HL-60/S4 treated with retinoic acid at 250 ng/mL for 4 days and 3 days (cell line): Measurements from ENCODE around the gene HAP1.
"Not testable (repeated sequence)": the region's sequence is repeated elsewhere in the genome, so short reads cannot be mapped to it uniquely, and the experiment has no call there.

ENCODE experiments used
- in situ Hi-C: fragments of 300-500 bp; cut with MboI; formaldehyde crosslinking; loops from 2 replicates; pipeline ENCODE4 v1.7.0; 2022; ENCODE audit warnings: low sequenced_read_pairs

The HAP1 gene

DNA sequence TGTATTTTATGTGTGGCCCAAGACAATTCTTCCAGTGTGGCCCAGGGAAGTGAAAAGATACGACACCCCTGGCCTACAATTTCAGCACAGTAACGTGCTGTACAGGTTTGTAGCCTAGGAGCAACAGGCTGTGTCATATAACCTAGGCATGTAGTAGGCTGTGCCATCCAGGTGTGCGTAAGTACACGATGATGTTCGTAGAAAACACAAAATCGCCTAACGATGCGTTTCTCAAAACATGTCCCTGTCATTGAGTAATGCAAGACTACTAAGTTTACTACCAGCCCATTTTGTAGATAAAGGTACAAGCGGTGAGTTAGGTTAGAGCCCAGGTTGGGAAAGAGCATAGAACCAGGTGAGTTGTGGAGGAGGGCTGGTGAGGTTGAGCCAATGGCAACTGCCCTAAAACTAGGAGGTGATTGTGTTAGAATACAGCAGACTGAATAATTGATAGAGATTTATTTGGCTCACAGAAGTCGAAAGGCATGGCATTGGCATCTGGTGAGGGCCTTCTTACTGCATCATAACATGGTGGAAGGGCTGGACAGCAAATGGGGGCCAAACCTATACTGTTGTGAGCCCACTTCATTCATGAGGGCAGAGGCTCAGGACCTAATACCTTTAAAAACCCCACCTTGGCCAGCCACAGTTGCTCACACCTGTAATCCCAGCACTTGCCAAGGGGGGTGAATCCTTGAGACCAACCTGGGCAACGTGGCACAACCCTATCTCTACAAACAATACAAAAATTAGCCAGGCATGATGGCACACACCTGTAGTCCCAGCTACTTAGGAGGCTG lies 41.5 kb downstream of the HAP1 start:
- in situ Hi-C loops, result no loop called here

DNA sequence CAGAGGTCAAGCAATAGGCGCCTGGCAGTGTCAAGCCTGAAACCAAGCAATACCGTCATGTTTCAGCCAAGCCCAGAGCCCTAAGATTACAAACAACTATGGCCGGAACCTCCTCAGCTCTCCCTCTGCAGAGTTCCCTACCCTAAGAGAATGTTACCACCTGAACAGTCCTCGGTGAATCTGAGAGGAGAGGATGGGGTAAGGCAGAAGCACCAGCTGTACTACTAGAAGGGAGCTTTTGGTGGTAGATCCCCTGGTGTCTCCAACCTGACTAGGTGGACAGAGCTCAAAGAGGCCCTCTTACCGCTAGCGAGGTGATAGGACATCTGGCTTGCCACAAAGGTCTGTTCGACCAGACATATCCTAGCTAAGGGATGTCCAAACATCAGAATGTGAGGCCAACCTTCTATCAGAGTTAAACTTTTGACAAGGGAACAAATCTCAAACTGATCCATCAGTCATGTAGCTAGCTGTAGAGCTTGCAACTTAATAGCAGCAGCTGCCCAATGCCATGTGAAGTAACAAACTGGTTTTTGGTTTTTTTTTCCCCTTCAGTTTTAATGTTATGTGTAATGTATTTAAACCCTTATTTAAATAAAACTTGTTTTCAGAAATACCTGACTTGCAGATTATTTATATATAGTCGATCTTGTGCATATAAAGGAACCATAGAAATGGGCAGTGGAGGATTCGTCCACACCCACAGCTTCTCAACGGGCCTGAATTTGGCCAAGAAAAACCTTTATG lies 43.2 kb downstream of the HAP1 start:
- in situ Hi-C loops, result no loop called here

DNA sequence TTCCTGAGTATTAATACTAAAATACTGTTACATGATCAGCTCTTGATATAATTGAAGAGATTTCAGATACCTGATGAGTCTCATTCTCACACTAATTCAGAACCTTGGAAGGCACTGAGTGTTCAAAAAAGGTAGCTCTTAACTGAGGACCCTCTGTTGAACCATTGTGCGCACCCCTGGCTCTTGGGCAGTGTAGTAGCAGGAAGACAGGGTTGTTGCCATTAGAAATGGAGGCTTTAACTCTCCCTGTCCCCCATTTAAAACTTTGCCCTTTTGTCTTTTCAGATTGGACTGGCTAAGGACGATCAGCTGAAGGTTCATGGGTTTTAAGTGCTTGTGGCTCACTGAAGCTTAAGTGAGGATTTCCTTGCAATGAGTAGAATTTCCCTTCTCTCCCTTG lies 43.9 kb downstream of the HAP1 start:
- in situ Hi-C loops, result no loop called here

DNA sequence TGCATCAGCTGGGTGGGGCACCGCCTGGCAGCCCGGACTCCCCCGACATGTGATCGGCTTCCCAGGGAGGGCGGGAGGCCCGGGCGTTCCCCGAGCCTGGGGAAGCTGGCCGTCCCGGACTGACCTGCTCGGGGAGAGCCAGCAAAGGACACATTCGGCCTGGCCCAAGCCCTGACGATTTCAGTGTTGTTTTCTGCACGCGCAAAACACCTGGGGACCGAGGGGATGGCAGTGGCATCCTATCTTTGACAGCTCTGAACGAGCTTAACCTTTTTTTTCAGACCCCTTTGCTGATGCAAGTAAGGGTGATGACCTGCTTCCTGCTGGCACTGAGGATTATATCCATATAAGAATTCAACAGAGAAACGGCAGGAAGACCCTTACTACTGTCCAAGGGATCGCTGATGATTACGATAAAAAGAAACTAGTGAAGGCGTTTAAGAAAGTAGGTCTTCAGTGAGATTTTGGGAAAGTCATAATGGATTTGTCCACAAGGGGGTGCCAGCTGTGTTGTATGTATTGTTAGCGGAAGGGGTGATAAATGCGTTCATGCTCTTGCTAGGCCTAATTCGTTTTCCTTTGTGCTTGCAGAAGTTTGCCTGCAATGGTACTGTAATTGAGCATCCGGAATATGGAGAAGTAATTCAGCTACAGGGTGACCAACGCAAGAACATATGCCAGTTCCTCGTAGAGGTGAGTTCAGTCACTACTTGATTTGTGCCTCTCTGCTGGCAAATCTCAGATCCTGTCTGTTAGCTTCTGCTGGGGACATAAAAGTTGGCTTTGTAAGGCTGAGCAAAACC lies 44.7 kb downstream of the HAP1 start:
- in situ Hi-C loops, result no loop called here

DNA sequence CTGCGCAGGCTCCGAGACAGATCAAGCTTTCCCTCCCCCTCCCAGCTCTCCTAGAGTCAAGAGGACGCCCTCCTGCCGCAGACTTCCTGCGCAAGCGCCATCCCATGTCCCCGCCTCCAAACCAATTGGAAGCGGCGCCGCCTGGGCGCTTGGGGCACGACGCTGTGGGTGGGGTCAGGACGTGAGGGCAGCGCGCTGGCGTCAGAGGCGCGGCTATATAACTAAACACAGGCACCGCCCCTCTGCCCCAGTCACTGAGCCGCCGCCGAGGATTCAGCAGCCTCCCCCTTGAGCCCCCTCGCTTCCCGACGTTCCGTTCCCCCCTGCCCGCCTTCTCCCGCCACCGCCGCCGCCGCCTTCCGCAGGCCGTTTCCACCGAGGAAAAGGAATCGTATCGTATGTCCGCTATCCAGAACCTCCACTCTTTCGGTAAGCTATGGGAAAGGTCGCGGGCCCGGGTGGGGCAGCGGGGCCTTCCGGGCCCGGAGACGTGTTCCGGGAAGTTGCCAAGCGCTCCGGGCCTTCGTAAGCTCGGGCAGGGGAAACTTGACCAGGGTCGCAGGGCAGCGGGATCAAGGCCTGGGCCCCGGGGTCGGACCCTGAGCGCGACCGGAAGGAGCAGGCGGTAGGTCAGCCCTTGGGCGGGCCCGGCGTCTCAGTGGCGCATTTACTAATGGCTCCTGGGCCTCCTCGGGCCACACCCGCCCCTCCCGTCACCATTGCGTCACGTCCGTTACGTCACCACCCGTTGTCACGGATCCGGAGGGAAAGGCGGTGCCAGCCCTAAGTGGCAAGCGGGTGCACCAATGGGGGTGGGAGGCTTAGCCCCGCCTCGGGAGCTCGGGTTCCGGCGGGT lies 45.6 kb downstream of the HAP1 start, which contains the start of gene EIF1:
Gene EIF1 (plus strand): TSS at position 245 of the 856 bp plus-strand sequence. CDS start 154 bp downstream, at position 399.
- in situ Hi-C loops, result no loop called here

DNA sequence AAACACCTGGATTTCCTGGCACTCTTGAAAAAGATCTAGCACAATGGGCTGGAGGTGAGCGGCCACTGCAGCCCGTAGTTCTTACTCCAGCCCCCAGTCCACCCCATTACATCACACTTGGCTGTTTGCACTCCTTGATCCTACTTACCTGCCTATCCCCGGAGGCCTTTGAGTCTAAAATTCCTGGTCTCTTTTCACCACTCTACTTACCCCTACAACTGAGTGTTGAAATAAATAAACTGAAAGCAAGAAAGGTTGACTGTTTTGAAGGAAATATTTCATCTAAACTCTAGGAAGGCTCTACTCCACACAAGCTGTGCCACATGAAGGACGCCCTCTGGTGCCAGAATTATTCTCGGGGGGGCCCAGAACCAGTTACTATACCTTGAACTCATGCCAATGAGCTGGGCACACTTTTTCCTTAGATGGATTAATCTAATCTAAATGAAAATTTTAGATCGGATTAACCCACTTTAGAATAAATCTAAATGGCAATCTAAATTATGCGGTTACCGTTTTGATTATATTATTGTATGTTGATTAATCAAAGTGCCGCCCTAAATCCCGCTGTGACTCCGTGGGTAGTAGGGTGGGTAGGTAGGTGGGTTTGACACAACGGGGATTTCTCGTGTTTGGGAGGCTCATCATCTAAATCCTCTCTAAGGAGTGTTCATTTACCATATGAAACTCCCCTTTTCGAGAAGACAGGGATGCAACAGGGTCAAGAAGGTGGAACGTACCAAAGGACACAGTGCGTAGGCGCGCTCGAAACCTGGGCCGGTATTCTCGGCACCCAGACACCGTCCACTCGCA lies 46.4 kb downstream of the HAP1 start:
- in situ Hi-C loops, result no loop called here

DNA sequence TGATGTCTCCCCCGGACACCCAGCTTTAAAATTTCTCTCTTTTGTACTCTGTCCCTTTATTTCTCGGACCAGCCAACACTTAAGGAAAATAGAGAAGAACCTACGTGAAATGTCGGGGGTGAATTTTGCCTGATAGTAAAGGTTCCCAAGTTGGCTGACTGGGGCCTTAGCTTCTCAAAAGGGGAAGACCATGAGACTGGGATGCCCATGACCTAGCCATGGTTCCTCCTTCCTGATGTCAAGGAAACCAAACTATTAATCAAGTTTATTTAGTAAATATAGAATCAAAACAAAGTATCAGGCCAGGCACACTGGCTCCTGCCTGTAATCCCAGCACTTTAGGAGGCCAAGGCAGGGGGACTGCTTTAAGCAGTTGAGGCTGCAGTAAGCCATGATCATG lies 48.2 kb downstream of the HAP1 start:
- in situ Hi-C loops, result no loop called here

DNA sequence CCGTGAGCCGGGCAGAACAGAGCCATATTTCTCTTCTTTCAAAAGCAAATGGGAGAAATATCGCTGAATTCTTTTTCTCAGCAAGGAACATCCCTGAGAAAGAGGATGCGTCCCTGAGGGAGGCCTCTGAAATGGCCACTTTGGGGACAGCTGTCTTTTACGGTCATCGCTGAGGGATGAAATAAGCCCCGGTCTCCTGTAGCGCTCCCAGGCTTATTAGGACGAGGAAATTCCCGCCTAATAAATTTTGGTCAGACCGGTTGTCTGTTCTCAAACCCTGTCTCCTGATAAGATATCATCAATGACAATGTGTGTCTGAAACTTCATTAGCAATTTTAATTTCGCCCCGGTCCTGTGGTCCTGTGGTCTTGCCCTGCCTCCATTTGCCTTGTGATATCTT lies 48.7 kb downstream of the HAP1 start:
- in situ Hi-C loops, result not testable (repeated sequence)

DNA sequence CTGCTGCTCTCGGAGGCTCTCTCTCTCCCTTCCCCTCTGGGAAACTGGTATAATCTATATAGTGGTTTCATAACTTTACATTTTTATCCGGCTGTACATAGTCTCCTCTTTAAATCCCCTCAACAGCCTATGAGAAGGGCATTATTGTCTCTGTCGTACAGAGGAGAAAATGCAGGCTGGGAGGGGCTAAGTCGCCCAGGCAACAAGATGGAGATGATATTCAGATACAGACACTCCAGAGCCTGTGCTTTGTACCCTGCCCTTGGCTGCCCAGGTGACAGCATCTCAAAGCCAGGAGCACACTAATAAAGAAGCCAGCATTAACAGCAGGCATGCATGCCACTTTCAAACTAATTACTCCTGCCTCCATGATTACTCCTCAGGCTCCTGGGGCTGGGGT lies 50.4 kb downstream of the HAP1 start:
- in situ Hi-C loops, result no loop called here

DNA sequence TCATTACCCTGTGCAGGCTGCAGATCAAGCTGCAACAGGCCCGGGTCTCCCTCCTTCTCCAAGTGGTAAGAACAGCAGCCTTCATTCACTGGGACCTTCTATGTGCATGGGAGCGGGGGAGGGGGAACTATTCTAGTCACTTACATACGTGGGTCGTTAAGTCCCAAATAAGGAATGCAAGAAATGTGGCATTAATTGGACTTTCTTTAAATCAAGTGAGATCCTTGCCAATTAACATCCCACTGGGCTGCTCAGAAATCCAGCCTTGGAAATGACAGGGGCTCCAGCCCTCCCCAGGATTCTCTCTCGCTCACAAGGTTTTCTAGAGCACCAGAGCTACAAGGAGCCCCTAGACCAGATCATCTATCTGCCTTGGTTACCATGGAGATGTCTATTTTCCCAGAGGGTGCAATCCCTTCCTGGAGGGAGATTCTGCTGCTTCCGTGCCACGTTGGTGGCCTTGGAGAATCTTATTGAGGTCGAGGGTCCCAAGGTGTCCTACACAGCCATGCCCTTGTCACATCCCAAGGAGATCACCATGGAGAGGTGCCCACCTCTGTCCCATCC lies 50.9 kb downstream of the HAP1 start:
- in situ Hi-C loops, result no loop called here

DNA sequence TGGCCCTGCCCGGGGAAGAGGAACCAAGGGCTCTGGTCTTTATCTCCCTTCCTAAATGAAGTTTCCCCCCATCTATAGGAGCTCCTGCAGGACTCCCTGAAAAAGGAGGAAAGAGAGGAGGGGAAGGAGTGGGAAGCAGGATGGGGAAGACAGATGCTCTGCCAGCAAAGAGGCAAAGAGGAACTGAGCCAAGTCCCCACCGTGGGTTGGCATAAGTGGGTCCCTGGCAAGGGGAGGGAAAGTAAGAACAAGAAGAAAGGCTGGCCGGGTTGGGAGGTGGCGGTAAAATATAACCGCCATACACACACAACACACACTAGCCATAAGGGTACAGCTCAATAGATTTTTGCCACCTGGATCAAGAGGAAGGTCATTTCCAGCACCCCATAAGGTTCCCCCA lies 51.8 kb downstream of the HAP1 start:
- in situ Hi-C loops, result no loop called here

DNA sequence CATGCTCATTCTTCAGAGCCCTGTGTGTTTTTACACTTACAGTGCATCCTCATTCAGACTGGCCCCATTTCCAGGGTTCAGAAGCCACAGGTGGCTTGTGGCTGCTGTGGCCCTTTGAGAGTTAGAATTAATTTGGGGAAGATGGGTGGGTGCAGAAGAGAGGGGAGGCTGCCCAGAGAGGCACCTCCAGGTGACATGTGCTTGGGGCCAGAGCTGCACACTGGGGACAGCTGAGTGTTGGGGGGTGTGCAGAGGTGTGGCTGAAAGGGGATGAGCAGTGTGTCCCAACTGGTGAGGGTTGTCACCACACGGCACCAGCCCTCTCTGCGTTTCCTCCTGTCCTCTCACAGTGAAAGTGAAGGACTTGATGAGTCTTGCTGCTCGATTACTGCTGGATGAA lies 52.7 kb downstream of the HAP1 start:
- in situ Hi-C loops, result no loop called here

DNA sequence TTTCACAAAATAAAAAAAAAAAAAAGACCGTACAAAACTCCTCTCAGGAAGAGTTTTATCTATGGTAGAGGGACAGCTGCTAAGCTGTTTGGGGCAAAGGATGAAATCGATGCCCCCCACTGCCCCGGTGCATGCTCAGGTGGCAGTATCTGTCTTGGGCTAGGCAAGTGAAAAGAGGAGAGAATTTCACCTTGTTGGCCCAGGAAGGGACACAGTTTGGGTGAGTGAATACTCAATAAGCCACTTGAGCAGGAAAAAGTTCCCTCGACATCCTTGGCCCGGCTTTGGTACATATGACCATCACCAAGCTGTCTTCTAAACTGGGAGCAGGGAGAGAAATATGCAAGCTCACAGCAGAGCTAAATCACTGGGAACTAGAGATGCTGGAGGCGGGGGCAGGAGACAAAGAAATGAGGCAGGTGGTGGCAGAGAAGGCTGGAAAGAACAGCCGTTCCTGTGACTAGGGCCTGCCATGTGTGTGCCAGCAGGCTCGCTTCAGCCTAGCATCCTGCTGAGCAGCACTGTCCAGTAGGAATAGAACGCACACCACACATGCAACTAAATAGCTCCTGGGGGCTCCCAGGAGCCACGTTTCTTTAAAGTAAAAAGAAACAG lies 53.9 kb downstream of the HAP1 start:
- in situ Hi-C loops, result no loop called here

DNA sequence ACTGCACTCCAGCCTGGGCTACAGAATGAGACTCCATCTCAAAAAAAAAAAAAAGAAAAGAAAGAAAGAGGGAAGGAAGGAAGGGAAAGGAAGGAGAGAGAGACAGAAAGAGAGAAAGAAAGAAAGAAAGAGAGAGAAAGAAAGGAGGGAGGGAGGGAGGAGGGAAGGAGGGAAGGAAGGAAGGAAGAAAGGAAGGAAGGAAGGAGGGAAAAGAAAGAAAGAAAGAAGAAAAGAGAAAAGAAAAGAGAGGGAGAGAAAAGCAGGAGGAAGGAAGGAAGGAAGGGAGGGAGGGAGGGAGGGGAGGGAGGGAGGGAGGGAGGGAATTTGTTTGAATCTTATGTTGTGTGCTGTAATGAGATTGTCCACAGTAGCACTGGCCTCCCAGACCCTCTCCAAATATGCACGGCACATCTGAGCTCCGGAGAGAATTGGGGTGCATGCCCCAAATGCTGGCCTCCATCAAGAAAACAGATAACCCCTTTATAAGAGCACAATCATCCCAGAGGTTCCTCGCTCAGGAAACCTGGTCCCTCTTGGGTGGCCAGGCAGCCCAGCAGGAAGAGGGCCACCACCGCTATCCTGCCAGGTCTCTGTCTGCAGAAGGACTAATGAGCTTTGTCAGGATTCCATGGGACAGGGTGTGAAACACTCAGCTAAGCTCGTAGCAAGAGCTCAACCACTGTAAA lies 54.6 kb downstream of the HAP1 start:
- in situ Hi-C loops, result no loop called here

DNA sequence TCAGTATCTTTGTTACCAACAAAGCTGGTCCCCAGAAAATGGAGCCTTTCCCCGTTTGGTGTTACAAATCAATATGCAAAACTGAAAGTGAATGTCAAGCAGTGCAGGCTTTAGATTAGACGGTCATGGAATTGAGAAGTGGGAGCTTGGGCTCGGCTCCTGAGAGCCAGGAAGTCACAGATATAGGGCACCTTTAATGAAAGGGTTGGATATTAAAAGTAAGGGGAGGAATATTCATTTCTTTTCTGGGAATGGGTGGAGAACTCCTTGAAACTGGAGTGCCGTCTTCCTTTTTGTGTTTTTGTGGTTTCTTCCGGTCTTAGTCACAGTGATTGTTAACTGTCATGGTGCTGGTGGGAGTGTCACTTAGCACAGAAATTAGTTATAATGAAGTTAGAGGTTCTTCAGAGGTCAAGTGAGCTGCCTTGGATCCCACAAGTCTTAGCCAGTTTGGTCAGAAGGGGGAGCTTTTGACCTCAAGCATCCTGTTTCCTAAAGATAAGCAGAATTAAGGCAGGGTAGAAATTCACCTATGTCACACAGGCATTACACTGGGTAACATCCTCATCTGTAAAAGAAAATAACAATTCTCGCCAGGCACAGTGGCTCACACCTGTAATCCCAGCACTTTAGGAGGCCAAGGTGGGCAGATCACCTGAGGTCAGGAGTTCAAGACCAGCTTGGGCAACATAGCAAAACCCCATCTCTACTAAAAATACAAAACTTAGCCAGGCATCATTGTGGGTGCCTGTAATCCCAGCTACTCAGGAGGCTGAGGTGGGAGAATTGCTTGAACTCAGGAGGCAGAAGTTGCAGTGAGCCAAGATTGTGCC lies 55.3 kb downstream of the HAP1 start:
- in situ Hi-C loops, result no loop called here

DNA sequence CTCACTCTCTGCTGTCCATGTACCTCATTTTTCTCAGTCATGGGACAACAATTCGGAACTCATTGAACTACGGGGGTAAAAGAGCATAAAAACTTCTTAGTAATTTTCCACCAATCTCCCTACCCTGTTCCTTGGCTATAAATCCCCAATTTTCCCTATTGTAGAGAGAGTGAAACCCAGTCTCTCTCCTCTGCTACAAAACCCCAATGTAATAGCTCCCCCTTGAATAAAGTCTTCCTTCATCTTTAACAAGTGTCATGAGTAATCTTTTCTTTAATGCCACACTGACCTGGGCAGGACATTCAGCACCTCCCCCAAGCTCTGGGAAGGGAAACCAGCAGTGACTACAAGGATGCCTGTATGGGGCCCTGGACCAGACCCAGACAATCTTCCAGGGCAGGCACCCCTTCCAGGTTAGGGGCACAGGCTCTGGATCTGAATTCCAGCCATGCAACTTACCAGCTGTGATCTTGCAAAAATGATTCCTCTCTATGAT lies 56.0 kb downstream of the HAP1 start:
- in situ Hi-C loops, result no loop called here

DNA sequence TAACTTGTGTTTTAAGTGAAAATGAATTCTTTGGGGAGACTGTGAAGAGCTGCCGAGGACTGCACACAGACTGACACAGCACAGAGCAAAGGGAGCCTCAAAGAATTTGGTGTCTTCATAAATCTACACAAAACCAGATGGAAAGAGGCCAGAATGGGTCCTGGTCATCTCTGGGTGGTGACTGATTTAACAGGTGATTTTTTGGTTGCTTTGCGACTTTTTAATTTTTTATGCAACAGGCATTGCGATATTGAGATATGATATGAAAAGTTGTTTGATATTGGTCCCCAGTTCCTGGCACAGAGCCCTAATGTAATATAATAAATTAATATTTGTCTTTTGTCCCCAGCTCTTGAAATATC lies 58.4 kb downstream of the HAP1 start:
- in situ Hi-C loops, result no loop called here
